Neural progenitor cell (in vitro differentiated cells): Measurements from ENCODE around the gene PSMD5.

Experiments used
- EZH2 ChIP-seq: fragments of 200-600 bp; sonication (generic); IDR thresholded peaks from 2 replicates; pipeline ENCODE4 v1.6.1; 2017; ENCODE audit warnings: antibody characterized with exemption, mild to moderate bottlenecking, moderate library complexity
- TF ChIP-seq, protein P1 (sequence below): fragments of 200-600 bp; sonication (generic); IDR thresholded peaks from 2 replicates; pipeline ENCODE4 v1.5.1; 2017; ENCODE audit warnings: antibody characterized with exemption, mild to moderate bottlenecking

DNA sequence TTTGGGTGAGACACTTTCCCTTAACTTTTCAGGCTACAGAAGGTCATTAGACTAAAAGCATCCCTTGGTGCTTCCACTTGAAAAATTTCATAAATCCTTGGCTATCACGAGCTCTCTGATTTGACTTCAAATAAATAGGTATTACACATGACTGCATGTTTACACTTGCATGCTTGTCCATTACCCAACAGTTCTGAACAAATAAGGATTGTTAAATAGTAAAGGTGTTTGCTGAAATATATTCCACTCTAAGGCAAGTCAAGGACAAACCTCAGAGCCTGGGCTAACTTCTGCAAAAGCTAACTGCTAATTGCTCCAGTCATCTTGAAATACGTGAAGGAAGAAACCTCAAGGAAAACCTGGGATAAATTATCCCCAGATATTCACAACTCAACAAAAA is 64.0 kb downstream of the PSMD5 start:
- no peak for TF ChIP-seq EZH2
- TF ChIP-seq, protein P1, sequence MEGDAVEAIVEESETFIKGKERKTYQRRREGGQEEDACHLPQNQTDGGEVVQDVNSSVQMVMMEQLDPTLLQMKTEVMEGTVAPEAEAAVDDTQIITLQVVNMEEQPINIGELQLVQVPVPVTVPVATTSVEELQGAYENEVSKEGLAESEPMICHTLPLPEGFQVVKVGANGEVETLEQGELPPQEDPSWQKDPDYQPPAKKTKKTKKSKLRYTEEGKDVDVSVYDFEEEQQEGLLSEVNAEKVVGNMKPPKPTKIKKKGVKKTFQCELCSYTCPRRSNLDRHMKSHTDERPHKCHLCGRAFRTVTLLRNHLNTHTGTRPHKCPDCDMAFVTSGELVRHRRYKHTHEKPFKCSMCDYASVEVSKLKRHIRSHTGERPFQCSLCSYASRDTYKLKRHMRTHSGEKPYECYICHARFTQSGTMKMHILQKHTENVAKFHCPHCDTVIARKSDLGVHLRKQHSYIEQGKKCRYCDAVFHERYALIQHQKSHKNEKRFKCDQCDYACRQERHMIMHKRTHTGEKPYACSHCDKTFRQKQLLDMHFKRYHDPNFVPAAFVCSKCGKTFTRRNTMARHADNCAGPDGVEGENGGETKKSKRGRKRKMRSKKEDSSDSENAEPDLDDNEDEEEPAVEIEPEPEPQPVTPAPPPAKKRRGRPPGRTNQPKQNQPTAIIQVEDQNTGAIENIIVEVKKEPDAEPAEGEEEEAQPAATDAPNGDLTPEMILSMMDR, result no peak
